Stimulated activated CD4-positive, alpha-beta T cell treated with anti-CD3 and anti-CD28 coated beads, Interleukin-2, amount 100 ng/mL, for 4 hours (primary cell): ENCODE data around the gene MINDY1.

ENCODE experiments used
- DNase-seq: peaks from one replicate; pipeline ENCODE4 v3.0.0-alpha.2; 2020; ENCODE audit warnings: low read depth

MINDY1 gene, protein sequence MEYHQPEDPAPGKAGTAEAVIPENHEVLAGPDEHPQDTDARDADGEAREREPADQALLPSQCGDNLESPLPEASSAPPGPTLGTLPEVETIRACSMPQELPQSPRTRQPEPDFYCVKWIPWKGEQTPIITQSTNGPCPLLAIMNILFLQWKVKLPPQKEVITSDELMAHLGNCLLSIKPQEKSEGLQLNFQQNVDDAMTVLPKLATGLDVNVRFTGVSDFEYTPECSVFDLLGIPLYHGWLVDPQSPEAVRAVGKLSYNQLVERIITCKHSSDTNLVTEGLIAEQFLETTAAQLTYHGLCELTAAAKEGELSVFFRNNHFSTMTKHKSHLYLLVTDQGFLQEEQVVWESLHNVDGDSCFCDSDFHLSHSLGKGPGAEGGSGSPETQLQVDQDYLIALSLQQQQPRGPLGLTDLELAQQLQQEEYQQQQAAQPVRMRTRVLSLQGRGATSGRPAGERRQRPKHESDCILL

DNA sequence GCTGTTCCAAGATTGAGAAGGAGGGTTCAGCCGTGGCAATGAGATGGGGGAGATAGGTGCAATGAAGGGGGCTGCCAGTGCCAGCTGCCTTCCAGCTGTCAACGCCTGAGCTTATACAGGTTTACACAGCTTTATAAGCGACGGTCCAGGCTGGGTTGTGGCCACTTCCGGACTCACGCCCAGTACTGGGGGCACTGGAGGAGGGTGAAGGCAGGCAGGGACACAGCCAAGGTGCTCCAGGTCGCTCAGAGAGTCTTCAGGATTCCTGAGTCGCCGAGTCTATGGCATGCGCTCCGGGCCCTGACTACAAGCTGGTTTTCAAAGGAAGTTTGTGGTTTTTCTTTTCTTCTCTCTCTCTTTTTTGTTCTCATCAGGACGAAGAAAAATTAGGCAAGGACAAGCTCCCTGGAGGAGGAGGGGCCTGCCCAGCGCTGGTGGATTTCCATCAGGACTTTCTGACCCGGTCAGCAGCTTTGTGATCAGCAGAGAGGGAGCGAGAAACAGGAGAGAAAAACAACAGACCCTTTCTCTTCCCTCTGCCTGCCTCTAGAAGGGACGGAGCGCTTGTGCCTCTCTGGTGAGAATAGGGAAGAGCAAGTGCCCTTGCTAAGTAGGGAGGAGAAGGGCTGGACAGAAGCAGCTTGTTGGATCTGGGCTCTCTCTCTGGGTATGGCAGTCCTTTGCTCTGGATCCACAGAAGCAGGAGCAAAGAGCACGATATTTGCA lies at the start of gene MINDY1:
TSS of gene MINDY1 (minus strand) at position 576 of the 726 bp plus-strand sequence. CDS start 4,285 bp downstream, outside the sequence.
- DNase-seq, result no peak

DNA sequence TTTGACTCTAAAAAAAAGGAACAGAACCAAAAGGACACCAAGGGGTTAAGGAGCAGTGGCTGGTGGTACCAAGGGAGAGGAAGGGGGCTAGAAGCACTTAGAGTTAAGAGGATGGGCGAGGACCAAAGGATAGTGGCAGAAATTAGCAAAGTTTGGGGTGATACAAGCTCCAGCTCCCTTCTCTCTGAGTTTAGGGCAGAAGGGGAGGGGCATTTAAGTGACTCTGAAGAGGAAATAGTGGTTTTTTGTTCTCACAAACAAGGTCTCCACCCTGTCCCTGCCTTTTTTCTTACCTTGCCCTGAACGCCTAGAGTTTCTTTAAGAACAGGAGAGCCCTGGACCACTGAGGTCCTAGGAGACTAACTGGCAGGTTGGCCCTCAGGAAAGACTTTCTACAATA lies 49.4 kb upstream of the MINDY1 start:
- DNase-seq, result no peak

DNA sequence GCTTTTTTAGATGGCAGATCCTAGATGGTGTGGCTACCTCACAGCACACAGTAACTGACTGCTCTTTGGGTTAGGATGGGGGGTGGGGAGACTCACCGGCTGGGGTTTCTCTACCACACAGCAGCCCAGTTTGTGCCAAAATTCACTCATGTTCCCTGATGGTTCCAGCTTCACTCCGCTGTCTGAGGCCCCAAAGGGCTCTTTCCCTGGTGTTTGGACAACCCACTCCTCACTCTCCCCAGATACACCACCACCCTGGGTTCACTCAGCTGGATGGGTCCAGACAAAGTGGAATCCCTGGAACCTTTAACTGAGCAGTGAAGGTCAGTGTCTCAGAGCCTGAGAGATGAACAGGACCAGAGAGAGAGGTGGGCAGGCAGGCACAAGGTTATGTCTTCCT lies 48.9 kb upstream of the MINDY1 start:
- no peak for DNase-seq

DNA sequence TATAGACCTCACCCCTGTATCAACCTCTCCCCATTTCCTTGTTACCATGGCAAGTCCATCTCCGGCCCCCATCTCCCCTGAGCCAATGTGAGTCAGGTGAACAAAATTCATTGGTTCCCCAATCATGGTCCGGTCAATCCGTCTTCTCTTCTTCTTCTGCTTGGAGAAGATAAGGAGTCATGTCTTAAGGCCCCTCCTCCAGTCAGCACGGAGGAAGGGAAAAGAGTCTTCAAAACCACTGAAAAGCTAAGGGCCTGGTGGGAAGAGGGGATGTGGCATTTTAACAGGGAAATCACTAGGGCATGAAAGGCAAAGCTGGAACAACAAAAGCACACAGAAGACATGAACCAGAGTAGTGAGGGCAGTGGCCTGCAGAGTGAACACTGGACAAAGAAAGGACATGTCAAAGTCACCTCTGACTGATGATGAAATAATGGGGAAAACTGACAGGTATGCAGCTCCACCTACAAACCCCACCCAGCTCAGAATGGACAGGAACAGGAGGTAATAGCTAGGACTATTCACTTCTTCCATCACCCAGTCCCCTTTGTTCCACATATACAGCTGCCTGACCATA lies 48.4 kb upstream of the MINDY1 start:
- DNase-seq, result no peak

DNA sequence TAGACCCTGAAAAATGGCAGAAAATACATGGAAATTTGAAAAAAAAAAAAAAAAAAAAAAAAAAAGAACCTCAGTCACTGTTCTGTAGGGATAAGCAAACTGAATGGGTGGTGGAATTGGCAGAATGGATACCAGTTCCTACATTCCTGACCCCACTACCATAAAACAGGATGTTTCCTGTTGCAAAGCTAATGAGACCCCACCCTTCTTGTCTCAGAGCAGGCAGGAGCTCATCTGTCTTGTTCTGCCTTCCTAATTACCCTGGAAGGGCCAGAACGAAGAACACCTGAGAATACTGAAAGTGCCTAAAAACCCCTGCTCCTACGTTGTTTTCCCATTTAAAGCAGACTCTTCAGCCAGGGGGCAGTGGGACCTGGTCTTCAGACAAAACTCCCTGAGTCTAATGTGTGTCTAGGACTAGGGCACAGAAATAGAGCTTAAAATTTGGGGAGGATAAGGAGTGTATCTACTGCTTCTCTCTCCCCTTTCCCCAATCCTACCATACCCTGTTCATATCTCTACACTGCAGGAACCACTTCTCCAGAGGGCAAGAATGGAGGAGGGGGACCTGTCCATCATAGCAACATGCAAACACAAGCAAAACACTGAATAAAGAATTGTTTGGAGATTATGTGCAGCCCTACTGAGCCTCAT lies 44.8 kb upstream of the MINDY1 start:
- no peak for DNase-seq

DNA sequence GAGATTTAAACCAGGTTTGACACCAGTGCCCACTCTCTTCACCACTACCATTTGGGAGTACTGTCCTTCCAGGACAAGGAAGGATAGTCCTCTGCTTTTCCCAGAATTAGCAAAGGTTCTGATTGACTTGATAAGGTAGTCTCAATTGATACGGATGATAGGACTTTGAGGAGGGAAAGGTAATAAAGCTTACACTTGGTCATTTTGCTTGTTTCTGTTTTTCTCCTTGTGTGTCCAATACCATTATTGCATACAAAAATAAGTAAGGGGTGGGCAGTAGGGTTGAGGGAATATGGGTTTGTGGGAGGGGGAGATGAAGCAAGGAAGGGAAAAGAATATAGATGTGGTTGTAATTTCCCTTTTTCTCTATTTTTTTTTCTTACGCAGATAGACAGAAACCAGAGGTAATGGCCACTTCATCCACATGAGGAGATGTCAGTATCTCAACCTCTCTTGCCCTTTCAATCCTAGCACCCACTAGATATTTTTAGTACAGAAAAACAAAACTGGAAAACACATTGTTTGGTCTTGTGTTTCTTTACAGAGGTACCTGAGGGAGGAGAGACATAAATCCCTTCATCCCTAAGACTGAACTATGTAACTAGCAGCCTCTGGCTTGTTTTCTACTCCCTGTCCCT lies 43.5 kb upstream of the MINDY1 start:
- no peak for DNase-seq

DNA sequence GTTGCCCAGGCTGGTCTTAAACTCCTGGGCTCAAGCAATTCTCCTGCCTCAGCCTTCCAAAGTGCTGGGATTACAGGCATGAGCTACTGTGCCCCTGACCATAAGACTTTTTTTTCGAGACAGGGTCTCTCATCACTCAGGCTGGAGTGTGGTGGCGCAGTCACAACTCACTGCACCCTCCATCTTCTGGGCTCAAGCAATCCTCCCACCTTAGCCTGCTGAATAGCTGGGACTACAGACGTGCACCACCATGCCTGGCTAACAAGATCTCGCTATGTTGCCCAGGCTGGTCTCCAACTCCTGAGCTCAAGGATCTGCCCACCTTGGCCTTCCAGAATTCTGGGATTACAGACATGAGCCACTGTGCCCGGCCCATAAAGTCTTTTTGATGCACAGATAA lies 42.8 kb upstream of the MINDY1 start:
- DNase-seq, result no peak

DNA sequence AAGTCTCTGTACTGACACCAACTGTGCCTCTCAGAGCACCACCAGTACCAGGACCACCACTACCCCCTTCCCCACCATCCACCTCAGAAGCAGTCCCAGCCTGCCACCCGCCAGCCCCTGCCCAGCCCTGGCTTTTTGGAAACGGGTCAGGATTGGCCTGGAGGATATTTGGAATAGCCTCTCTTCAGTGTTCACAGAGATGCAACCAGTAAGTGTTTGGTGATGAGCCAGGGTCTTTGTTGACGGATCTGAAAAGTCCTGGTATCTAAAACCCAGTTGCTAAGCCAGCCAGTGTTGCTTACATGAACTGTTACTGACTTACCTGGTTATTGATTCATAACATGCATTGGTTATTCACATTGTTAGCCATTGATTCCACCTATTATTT lies 41.9 kb upstream of the MINDY1 start:
- no peak for DNase-seq

DNA sequence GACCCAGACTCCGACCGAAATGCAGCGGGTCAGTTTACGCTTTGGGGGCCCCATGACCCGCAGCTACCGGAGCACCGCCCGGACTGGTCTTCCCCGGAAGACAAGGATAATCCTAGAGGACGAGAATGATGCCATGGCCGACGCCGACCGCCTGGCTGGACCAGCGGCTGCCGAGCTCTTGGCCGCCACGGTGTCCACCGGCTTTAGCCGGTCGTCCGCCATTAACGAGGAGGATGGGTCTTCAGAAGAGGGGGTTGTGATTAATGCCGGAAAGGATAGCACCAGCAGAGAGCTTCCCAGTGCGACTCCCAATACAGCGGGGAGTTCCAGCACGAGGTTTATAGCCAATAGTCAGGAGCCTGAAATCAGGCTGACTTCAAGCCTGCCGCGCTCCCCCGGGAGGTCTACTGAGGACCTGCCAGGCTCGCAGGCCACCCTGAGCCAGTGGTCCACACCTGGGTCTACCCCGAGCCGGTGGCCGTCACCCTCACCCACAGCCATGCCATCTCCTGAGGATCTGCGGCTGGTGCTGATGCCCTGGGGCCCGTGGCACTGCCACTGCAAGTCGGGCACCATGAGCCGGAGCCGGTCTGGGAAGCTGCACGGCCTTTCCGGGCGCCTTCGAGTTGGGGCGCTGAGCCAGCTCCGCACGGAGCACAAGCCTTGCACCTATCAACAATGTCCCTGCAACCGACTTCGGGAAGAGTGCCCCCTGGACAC lies 41.4 kb upstream of the MINDY1 start:
- DNase-seq, result no peak

DNA sequence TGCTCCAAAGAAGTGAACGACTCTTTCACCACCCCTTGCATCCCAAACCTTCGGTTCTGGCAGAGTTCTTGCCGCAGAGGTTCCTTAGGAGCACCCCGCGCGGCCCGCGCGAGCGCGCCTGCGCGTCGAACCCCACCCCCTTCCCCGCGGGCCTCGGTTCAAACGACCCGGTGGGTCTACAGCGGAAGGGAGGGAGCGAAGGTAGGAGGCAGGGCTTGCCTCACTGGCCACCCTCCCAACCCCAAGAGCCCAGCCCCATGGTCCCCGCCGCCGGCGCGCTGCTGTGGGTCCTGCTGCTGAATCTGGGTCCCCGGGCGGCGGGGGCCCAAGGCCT lies 40.9 kb upstream of the MINDY1 start, which contains the start of gene C1orf56:
TSS of gene C1orf56 (plus strand) at position 161 of the 334 bp plus-strand sequence. CDS start at position 258, 97 bp downstream.
- DNase-seq, result peak; percentile 41

DNA sequence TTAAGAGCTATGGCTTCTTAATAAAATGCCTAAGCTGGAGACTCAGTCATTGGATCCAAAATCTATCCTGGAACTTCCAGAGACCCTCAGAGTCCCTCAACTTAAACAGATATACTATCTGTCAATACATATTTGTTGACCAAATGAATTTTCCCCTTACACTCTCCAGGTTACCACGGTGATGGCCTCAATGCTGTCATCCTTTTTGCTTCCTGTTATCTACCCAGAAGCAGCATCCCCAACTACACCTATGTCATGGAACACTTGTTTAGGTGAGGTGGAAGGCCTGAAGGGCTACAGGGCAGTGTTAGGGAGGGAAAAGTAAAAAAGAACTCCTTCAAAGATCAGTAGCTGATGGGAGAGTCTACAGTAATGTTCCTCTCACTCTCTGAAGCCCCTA lies 36.5 kb upstream of the MINDY1 start:
- DNase-seq, result no peak

DNA sequence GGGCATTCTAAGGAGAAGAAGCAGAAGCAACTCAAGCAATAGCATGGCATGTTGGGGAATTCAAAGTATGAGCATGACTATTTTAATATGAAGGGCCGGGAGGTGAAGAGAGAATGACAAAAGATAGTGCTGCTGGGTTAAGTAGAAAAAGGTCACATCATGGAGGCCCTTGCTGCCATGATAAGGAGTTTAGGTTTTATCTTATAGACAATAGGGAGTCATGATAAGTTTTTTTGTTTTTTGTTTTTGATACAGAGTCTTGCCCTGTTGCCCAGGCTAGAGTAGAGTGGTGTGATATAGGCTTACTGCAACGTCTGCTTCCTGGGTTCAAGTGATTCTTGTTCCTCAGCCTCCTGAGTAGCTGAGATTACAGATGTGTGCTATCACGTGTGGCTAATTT lies 32.8 kb upstream of the MINDY1 start:
- DNase-seq, result no peak

DNA sequence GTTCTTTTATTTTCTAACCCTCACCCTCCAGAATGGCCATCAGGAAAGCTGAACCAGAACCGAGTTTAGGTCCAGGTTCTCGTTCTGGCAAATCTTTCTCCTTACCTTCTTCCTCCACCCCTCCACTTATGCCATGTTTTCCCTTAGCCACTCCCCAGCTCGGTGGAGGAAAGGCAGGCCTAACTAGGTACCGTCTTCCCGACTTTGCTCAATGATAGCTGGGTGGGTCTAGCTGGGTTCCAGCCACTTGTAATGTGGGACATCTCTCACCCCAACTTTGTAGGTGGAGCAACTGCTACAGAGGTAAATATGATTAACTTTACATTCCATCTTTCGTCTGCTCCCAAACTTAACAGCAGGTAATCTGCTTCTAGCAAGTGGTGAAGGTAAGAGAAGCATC lies 30.3 kb upstream of the MINDY1 start:
- no peak for DNase-seq

DNA sequence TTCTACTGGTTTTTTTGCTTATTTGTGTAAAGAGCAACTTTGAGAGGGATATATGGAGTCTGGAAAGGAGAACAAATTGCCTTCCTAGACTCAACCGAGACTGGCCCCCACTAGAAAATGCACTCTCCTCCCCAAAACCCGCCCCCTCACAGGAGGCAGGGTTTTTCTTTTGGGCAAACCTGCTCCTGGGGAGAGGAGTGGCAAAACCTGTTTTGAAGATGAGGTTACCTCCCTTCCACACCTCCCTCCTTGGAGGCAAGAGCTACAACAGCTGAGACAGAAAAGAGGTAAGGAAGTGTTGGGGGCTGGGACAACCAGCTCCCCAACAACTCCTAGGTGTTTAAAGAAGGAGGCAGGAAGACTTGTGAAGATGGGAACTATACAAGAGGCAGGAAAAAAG lies 29.7 kb upstream of the MINDY1 start, which contains the start of gene BNIPL:
TSS of gene BNIPL (plus strand) at position 231 of the 400 bp plus-strand sequence. CDS start at position 371, 140 bp downstream.
- no peak for DNase-seq

DNA sequence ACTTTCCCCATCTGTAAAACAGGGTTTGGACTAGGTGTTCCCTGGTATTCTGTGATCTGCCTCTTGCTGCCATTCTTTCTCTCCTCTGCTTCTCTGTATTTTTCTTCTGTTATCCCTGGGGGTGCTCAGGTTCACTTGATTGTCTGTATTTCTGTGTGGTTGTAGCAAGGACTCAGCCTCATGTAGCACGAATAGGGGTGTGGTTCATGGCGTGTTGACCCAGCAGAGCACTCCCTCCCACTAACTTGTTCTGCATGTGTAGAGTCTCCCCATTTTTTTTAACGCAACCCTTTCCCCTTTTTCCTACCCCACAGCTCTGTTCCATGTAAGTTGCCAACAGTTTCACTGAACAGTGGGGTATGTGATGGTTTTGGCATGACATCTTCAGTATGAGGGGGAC lies 28.5 kb upstream of the MINDY1 start:
- no peak for DNase-seq

DNA sequence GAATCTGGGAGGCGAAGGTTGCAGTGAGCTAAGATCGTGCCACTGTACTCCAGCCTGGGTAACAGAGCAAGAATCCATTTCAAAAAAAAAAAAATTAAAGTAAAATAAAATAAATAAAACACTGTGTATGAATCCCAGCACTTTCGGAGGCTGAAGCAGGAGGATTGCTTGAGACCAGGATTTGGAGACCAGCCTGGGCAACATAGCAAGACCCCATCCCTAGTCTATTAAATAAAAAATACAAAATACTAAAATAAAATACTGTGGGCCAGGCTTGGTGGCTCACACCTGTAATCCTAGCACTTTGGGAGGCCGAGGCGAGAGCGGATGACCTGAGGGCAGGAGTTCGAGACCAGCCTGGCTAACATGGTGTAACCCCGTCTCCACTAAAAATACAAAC lies 25.5 kb upstream of the MINDY1 start:
- DNase-seq, result no peak

DNA sequence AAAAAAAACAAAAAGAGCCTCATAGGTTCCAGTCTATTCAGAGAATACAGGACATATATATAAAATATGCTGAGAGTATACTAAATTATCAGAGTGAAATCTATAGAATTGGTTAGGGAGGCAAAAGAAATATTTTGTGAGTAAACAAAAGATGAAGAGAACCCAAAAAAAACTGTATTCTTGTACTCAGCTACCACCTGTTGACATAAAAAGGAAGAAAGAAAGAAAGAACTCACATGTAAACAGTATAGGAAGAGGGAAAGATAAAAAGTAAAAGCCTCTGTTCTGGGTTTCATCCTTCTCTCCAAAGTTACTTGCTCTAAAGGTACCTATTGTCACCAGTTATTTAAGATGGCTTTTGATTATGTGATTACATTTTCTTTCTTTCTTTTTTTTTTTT lies 19.8 kb upstream of the MINDY1 start:
- DNase-seq, result no peak

DNA sequence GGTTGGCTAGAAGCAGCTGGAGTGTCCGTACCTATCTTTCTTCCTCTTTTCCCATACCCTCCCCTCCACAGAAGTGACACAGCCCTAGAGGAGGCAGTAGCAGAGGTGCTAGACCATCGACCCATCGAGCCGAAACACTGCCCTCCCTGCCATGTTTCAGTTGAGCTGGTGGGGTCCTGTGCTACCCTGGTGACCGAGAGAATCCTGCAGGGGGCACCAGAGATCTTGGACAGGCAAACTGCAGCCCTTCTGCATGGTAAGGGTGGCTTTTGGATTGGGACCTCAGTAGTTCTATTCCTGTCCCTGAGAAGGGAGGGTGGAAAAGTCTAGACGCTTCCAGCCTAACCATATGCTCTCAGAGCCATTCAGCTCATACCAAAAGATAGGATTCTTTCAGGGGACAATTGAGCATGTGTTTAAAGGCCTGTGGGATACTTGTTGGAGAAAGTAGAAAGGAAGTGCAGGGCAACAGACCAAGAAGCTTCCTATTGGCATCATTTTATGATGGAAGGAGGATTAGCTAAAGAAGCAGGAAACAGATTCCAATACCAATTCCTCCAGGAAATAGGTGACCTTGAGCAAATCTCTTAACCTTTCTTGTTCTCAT lies 17.9 kb upstream of the MINDY1 start:
- DNase-seq, result peak; percentile 79

DNA sequence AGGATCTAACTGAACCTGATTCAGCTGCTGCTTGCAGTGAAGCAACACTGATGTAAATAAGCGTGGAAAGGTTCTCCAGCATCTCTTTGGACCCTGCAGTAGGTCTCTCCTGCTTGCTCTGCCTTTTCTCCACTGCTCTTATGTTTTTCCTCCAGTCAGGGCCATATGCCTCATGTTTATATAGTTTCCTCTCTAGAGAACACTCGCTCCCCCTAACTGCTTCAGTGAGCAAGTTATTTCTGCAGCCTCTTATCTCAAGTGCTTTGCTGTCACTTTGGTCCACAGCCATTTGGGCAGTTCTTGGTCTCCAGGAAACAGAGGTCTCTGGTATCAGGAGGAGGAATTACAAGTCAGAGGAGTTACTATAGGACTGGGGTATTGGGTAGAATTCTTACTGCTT lies 6.8 kb upstream of the MINDY1 start:
- no peak for DNase-seq

DNA sequence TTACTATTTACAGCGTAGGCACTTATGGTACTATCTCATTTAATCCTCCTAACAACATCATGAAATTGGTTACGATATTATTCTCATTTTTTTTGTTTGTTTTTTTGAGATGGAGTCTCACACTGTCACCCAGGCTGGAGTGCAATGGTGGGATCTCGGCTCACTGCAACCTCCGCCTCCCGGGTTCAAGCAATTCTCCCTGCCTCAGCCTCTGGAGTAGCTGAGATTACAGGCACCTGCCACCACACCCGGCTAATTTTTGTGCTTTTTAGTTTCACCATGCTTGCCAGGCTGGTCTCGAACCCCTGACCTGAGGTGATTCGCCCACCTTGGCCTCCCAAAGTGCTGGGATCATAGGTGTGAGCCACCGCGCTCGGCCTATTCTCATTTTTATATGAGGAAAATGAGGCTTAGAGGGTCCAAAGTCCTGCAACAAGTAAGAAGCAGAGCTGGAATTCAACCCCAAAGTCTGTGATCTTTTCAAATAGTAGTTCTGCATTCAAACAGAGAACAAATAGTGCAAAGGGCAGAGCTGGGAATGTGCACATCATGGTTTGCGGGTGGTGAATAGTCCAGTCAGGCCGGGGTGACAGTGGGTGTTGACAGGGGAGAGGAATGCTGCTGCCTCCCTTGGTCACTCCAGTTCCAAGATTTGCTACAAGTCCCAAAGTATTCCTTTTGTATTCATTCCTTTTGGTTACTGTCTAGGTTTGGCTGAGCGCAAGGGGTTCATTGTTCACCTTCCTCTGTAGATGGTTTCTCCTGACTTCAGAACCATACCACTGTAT lies 6.2 kb upstream of the MINDY1 start:
- no peak for DNase-seq
